OCI-LY7 (cell line): ENCODE data around the gene ERCC2.

ENCODE experiments used
- CTCF ChIP-seq: fragments of 200-600 bp; sonication (generic); conservative IDR thresholded peaks from 2 replicates; pipeline ENCODE4 v1.5.1; 2014; ENCODE audit warnings: mild to moderate bottlenecking, antibody characterized with exemption, low read length, moderate library complexity, mixed read lengths
- EZH2phosphoT487 ChIP-seq: fragments of 200-600 bp; sonication (generic); IDR thresholded peaks from 2 replicates; pipeline ENCODE4 v1.6.1; 2018; ENCODE audit warnings: low read depth, borderline replicate concordance, mild to moderate bottlenecking, mixed run types, antibody characterized with exemption, low read length, moderate library complexity, mixed read lengths

GRCh38 chr19:45350477-45351058, 19.8 kb downstream of the ERCC2 start:
- TF ChIP-seq CTCF: no peak
- TF ChIP-seq EZH2phosphoT487: no peak
